Left renal pelvis (tissue), 4 donors: Measurements from ENCODE around the gene NET1. TPM values are rescaled to one million over a fixed set of nuclear protein-coding genes. Genes with fewer than 3 reads are reported as not detected.
"Not testable (repeated sequence)": the region's sequence is repeated elsewhere in the genome, so short reads cannot be mapped to it uniquely, and the experiment has no call there.

Experiments
- DNase-seq, 4 donors: peaks; one replicate each; pipeline ENCODE4 v3.0.0-alpha.2; 2013; ENCODE audit warnings: low read depth in 4 of 4, low spot score in 3 of 4
- polyA plus RNA-seq, 4 donors: library from polyadenylated mRNA; unstranded; fragments of 120-200 nt; gene quantifications; one replicate each; pipeline ENCODE4 v1.2.1, GENCODE V29; 2013; ENCODE audit not compliant: insufficient read length in 4 of 4

NET1 gene
- polyA plus RNA-seq, 4 donors = 39.6 to 148 (median 133) TPM

DNA sequence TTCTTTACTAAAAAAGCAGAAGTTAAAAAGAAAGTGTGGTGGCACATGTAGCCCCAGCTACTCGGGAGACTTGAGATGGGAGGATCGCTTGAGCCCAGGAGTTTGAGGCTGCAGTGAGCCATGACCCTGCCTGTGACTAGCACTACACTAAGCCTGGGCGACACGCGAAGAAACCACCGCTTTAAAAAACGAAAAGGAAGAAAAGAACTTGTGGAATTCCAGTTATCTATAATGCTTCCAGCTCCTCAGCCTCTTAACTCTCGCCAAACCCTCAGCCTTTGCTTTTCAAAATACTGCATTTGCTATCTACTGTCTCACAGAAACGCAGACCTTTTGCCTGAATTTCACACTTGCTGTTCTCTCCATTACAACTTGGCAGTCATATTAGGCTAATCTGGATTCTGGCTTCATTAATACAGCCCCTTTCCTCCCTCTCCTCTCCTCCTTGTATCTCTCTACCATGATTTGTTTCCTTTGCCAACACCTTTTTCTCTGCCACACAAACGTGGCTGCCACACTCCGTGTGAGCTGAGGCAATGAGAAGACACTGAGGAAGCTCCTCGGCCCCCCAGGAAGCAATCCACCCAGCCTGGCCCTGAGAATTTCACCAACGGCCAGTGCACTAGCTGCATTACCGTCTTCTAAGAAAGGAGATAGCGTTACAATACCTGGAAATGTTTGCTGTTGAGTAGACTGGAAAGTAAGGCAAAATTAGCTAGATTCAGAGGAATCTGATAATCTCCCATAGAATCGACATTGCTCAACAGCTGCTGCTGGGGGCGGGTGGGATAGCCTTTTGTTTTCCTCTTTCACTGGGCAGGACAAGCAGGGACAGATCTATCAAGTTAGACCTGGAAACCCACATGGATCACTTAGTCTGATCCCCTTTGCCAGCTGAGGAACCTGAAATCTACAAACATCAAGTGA is 49.8 kb downstream of the NET1 start:
- DNase-seq = no peak

DNA sequence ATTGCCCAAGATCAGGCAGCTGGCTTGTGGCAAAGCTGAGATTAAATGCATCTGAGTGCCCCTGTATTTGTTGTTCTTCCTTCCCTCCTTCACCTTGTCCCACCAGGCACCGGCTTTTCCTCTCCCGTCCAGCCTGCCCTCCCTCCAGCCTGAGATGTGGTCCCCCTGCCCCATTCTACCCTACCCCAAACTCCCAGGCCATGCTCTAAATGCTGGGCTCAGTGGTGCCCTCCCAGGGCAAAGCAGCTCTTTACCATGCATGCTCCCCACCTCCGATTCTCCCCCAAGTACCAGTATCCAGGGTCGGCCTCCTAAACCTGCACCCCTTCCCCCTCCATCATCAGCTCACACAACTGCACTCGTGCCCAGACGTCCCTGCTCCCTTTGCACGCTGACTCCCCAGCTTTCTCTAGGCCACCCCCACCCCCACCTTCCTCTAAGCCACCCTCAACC is 50.5 kb downstream of the NET1 start:
- no peak for DNase-seq

DNA sequence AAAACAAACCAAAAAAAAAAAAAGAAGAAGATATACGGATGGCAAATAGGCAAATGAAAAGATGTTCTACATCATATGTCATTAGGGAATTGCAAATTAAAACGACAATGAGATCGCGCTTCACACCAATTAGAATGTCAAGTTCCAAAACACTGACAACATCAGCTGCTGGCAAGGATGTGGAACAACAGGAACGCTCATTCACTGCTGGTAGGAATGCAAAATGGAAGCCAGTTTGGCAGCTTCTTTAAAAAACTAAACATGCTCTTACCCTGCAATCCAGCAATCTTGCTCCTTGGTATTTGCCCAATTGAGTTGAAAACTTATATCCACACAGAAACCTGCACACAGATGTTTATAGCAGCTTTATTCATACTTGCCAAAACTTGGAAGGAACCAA is 52.2 kb downstream of the NET1 start:
- no peak for DNase-seq

DNA sequence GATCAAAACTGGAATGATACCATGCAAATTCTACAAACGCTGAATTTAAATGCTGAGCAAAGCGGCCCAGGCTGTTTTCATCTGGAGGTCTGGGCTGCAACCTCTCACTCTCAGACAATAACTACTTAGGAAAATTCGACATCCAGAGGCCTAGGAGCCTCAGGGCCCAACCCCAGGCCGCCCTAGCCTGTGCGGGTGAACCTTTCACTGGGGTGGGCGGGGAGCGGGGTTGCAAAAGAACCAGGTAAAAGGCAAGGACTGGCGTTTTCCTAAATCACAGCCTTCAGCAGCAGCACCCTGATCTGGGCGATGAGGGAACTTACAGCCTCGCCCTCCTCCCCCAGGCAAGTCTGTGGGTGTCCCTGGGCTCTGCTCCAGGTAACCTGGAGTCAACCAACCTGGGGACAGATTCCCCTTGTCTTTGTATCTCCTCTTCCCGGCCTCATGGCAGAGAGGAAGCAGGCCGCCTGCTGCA is 53.7 kb downstream of the NET1 start:
- DNase-seq = no peak

DNA sequence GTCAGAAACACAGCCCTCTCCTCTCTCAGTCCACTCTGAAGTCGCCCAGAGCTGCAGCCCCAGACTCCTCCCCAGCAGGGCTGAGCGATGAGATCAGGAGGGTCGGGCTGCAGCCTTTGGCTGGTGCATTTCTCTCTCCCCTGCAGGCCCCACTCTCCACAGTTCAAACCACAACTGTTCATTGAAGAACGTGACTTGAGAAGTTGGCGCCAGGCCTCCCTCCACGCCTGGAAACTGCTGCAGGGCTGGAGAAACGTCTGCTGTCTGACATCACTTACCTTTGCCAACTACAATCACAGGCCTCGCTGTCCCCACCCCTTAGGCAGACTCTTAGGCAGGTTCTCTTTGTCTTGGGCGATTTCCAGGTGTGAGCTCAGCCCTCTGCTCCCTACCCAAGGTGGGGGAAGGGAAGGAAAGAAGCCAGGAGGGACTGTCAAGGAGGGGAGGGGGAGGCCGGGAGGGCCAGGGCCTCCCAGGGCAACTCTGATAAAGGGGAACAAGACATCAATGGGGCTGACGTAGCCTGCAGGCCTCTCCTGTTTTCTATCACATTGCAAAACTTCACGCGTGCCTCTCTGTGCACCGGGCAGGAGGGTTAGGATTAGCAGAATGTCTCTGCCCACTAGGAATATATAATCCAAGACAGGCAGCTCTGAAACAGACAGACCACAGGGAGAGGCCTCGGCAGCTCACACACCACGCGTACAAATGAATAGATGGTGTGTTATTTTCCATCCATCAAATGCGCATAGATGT is 54.3 kb downstream of the NET1 start:
- no peak for DNase-seq

DNA sequence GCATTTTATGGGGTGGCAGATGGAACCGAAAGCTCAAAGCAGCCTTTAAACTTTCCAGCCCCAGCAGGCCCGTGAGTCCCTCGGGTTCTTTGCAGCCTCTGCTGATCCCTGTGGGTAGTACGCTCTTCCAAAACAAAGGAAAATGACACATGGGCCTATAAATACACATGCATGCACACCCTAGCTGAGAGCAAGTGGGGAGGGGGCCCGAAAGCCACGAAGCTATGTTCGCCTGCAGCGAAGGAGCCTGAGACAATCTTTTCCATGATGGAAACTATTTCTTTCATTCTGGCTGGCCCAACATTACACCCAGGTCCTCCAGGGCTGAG is 54.8 kb downstream of the NET1 start:
- DNase-seq = no peak

DNA sequence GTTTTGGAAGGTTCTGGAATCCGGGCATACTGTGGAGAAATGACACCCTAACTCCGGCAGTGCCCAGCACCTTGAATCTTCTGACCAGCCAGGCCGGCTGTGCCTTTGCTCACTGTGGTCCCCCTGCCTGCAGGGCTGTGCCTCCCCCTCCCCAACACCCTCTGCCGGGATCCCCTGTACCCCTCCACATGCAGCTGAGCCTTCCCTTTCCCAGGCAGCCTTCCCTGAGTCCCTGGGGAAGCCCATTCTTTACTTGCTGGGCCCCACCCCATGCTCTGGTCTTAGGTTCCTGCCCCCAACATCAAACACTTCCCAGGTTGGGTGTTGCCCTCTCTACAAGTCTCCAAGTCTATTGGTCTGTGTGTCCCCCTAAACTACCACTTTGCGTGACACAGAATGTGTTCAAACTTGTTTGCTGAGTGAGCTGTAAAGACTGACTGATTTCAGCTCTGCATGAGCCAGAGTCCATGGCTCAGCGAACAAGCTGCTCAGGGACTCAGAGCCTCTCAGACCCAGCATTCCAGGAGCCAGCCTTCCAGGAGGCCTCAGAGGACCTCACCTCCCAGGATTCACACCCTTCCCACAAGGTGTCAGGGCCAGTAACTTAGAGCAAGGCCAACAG is 55.4 kb downstream of the NET1 start:
- no peak for DNase-seq

DNA sequence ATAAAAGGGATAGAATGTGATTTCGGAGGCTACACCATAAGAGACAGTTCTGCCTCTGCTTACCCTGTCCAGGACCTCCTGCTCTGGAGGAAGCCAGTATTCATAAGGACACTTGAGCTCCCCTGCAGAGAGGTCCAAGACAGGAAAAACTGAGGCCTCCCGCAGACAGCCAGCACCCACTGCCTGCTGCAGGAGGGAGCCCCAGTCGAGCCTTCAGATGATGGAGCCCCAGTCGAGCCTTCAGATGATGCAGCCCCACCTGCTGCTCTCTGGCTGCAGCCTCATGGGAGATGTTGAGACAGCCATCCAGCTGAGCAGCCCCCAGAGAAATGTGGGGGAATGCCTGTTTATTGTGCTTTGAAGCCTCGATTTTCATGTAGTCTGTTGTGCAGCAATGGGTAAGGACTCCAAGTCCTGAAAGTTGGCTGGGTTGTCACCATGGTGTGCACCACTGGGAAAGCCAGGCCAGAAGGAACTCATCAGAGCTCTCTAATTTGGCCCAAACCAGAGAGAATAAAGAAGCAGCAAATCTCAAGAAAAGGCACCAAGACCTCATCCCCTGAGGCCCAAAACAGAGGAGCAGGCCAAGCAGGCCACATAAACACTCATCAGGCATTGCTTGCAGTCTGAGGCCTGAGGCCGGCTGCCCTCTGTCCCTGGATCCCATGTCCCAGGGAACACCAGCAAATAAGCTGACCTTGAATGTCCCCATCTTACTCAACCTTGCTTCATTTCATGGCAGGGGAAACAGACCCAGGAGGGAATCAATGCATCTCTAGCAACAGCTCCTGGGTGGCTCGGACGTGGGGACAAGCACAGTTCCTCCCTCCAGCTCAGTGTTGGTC is 56.1 kb downstream of the NET1 start:
- no peak for DNase-seq

DNA sequence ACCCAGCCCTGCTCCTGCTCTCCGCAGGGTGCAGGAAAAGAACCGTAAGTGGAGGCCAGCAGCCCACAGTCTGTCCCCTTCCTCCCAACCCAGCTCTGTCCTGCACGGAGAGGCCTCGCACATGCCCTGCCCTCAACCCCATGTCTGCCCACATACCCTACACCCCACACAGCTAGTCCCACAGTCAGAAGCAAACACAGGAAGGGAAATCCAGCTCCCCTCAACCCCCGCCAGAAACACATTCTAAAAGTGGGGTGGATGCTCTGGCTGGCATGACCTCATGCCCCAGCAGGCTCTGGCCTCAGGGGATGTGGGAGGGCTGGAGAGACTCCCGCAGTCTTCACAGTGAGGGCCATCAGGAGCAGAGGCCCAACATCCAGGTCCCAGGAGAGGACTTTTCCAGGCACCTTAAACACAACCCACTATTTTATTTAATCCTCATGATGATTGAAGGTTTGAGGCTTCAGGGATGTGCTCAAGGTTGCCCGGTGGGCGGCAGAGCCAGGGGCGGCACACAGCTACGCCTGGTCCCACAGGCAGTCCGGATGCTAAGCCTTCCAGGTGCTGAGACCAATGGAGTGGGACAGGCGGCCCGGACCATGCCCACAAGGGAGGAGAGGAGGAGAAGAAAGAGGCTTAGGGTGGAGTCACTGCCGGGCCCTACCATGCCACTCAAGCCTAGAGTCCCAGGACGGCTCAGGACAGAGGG is 57.1 kb downstream of the NET1 start:
- DNase-seq = no peak

DNA sequence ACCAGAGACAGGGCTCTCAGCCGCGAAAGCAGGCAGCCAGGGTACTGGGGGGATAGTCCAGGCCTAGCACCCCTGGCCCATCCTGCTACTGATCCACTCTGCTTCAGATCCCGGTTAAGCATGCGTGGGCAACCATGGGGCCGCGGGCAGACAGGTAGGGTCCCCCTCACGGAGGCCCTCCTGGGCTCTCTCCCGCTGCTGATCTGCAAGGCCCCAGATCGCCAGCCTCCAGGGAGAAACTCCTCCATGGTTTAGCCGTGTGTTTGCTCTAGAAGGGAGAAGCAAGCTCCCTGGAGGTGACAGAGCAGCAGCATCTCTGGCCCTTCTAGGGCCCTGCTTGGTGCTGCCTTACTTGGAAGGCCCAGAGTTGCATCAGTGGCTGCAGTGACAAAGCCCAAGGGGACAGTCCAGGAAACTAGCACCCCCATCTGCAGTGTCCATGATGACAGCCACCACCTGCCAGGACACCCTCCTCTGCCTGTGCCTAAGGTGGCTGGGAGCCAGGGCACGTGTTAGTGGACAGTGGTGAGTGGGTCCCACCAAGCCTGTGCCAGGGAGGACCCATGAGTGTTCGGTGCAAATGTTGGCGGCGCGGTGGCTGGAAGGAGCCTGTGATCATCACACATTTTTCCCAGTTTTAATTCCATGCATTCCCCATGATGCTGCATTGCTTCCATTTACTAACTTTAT is 57.9 kb downstream of the NET1 start:
- DNase-seq = no peak

DNA sequence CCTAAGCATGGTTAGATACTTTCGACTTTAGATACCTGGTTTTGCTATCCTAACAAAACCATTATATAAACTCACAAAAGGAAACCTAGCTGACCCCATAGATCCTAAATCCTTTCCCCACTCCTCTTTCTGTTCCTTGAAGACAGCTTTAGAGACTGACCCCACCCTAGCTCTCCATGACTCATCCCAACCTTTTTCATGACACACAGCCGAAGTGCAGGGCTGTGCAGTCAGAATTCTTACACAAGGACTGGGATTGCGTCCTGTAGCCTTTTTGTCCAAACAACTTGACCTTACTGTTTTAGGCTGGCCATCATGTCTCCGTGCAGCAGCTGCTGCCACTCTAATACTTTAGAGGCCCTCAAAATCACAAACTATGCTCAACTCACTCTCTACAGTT is 62.3 kb downstream of the NET1 start:
- DNase-seq = not testable (repeated sequence)

DNA sequence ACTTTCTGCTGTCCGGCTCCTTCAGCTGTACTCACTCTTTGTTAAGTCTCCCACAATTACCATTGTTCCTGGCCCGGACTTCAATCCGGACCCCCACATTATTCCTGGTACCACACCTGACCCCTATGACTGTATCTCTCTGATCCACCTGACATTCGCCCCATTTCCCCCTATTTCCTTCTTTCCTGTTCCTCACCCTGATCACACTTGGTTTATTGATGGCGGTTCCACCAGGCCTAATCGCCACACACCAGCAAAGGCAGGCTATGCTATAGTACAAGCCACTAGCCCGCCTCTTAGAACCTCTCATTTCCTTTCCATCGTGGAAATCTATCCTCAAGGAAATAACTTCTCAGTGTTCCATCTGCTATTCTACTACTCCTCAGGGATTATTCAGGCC is 62.7 kb downstream of the NET1 start:
- not testable (repeated sequence) for DNase-seq

DNA sequence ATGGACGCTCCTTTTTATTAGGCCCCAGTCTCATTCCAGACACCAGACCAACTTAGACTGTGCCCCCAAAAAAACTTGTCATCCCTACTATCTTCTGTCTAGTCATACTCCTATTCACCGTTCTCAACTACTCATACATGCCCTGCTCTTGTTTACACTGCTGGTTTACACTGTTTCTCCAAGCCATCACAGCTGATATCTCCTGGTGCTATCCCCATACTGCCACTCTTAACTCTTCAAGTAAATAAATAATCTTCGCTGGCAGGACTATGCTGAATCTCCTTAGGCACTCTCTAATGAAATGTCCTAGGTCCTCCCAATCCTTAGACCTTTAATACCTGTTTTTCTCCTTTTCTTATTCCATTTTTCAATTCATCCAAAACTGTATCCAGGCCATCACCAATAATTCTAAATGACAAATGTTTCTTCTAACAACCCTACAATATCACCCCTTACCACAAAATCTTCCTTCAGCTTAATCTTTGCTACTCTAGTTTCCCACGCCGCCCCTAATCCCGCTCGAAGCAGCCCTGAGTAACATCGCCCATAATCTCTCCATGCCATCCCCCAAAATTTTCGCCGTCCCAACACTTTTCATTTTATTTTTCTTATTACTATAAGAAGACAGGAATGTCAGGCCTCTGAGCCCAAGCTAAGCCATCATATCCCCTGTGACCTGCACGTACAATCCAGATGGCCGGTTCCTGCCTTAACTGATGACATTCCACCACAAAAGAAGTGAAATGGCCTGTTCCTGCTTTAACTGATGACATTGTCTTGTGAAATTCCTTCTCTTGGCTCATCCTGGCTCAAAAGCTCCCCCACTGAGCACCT is 63.8 kb downstream of the NET1 start:
- not testable (repeated sequence) for DNase-seq

DNA sequence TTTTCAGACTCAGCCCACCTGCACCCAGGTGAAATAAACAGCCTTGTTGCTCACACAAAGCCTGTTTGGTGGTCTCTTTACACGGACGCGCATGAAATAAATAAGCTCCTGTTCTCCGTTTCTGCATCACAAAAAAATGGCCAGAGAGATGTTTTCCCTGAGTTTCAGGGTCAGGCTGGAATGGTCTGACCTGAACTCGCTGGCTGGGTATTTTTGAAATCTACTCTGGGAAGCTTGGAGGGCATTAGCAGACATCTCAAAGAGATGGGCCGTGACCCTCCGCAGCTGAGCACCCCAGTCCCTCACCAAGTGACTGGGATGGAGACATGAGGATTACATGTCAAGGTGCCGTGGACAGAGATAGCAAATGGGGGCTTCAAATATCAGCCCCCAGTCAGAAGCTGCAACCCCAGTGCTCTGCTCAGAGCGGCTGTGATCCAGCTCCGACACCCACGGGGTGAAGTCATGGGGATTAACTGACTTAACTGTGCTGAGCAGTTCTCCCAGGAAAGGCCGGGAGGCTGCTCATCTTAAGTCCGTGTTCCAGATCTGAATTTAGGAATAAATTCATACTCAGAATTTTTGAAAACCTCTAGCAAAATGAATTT is 64.7 kb downstream of the NET1 start:
- DNase-seq = no peak

DNA sequence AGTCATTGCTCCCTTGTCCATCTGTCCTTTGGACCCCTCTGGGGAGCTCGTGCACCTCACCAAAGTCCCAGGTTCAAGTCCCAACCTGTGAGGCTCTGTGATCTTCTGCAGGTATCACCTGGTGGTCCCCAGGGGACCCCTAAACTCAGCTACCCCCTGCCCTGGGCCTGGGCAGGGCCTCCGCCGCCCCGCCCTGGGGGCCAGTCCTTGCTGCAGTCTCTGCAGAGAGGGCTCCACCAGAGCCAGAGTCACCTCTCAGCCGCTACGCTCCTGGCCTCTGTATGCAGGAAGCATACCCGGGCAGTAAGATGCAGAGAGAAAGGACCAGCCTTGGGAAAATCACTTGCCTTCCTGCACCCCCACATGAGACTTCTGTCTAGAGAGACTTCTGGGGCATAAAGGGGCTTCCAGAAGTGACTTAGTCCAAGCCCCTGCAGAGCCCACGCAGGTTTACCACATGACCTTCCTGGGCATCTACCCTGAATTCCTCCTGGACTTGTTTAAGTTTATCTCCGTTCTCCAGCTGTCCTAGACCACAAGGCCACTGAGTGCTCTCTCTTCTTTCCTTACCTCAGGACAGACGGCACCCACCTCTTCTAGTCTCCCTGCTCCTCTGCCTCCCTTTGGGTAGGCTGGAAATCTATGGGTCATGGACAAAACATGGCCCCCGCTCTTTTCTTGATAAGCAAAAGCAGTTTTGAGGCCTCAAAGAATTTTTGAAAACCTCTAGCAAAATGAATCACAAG is 65.8 kb downstream of the NET1 start:
- DNase-seq = no peak

DNA sequence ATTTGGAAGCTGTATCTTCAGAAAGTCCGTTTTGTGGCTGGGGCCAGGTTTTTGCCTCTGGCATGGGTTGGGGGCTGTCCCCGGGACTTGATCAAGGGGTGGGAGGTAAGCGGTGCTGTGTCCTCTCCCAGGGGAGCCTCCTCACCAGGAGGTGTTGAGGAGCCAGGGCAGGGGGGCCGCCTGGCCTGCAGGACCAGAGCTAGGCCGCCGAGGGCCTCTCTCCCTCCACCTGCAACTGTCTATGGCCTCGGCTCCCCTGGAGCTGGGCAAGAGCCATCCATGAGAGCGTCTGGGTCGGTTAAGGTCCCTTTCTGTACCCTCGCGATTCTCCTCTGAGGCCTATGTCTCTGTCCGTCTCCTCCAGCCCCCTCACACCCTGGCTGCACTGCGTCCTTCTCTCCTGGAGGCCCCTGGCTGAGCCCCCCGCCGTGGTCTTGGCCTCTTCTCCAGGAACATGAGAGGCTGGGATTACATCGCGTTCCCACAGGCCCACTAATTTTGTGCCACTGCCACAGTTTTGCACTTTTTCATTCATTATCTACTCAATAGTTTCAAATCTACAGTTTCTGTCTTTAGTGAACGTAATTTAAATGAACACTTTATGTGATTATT is 66.4 kb downstream of the NET1 start:
- no peak for DNase-seq
